Subcutaneous adipose tissue (tissue), 4 donors: Measurements from ENCODE around the gene CUL1. TPM values are rescaled to one million over a fixed set of nuclear protein-coding genes. Genes with fewer than 3 reads are reported as not detected.

Source experiments
- total RNA-seq, 4 donors: library from RNA; depleted of rRNA; stranded (reverse); fragments of >200 nt; gene quantifications; one replicate each; pipeline ENCODE4 v1.1.0, GENCODE V29; 2016
- TF ChIP-seq, protein P1 (sequence below): fragments of 450-650 bp; IDR thresholded peaks from one replicate; pipeline ENCODE4 v1.5.1; 2016; ENCODE audit warnings: low read depth, mild to moderate bottlenecking, control low read depth, antibody characterized with exemption, moderate library complexity

Gene CUL1
- total RNA-seq, 4 donors from 2014 or later = 54.1 to 66.4 (median 57.5) TPM

DNA sequence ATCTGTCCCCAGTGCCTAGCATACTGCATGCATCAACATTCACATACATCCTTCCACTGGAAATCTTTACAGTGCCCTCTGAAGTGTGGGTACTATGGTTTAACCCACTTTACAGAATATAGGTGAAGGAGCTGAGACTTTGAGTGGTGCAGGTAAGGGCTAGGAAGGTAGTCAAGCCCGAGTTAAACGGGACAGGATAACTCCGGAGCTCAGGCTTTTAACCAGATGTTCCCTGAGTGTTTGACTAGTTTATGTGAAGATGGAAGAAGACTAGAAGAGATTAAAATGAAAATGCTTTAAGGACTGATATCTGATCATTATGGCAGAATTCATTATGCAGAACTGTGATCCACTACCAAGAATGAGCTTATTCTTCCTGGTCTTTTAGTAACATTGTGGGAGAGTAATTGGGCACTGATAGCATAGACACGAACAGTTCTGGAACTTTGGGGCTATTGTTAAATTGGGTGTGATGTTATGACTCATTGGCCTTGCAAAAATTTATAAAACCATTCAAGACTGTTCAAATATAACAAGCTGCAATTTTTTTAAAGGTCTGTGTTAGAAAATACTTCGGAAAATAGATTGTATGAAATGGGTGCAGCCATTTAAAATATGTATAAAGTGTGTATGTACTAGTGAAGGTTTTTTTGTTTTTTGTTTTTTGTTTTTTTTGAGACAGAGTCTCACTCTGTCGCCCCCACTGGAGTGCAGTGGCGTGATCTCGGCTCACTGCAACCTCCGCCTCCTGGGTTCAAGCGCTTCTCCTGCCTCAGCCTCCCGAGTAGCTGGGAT, 4.4 kb downstream of the CUL1 start:
- TF ChIP-seq, protein P1, sequence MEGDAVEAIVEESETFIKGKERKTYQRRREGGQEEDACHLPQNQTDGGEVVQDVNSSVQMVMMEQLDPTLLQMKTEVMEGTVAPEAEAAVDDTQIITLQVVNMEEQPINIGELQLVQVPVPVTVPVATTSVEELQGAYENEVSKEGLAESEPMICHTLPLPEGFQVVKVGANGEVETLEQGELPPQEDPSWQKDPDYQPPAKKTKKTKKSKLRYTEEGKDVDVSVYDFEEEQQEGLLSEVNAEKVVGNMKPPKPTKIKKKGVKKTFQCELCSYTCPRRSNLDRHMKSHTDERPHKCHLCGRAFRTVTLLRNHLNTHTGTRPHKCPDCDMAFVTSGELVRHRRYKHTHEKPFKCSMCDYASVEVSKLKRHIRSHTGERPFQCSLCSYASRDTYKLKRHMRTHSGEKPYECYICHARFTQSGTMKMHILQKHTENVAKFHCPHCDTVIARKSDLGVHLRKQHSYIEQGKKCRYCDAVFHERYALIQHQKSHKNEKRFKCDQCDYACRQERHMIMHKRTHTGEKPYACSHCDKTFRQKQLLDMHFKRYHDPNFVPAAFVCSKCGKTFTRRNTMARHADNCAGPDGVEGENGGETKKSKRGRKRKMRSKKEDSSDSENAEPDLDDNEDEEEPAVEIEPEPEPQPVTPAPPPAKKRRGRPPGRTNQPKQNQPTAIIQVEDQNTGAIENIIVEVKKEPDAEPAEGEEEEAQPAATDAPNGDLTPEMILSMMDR = no peak

DNA sequence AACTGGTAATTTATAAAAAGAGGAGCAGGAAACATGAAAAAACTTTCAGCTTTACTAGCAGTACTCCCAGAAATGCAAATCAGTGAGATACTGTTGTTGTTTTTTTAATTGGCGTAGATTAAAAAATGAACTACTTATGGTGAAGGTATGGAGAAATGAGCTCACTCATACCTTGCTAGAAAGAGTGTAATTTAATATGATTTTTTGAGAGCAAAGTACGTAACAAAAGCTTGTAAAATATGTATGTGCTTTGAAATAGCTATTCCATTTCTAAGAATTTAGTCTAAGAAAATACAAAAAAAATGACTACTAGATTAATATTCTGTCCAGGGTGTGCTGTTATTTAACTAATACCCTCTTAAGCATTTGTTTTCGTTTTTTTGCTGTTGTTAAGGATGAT, 5.5 kb downstream of the CUL1 start:
- TF ChIP-seq, protein P1 = no peak

DNA sequence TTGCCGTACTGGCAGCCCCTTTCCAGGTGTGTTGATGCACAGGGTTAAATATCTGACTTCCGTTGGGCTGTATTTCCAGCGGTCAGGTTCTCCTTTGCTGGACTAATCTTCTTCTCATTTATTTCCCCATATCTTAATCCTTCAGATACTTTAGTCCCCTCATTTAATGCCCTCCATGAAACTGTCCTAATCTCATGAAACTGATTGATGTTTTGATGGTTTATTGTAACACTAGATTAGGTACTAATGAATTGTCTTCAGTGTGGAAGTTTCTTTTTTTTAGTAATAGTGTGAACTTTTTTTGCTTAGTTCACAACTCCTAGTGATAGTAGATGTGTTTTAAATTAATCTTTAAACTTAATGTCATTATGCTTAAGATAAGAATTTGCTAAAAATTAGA, 6.3 kb downstream of the CUL1 start:
- TF ChIP-seq, protein P1 = no peak

DNA sequence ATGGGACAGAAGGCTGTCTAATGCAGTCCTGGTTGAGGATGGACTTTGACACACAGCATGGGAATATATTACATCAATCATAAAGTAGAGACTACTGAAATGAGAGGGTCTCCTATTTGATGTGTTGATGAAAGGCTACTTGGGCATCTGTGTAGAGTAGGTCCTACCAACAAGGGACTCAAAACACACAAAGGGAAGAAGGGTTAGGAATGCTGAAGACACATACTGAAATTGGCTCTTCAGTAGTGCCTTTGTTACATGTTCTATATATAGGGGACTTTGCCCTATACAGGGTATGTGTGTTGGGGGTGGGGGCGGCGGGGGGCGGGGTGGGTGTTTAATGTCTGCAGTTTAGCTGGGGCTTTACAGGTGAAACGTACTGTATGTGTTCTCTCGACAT, 7.7 kb downstream of the CUL1 start:
- TF ChIP-seq, protein P1 = no peak

DNA sequence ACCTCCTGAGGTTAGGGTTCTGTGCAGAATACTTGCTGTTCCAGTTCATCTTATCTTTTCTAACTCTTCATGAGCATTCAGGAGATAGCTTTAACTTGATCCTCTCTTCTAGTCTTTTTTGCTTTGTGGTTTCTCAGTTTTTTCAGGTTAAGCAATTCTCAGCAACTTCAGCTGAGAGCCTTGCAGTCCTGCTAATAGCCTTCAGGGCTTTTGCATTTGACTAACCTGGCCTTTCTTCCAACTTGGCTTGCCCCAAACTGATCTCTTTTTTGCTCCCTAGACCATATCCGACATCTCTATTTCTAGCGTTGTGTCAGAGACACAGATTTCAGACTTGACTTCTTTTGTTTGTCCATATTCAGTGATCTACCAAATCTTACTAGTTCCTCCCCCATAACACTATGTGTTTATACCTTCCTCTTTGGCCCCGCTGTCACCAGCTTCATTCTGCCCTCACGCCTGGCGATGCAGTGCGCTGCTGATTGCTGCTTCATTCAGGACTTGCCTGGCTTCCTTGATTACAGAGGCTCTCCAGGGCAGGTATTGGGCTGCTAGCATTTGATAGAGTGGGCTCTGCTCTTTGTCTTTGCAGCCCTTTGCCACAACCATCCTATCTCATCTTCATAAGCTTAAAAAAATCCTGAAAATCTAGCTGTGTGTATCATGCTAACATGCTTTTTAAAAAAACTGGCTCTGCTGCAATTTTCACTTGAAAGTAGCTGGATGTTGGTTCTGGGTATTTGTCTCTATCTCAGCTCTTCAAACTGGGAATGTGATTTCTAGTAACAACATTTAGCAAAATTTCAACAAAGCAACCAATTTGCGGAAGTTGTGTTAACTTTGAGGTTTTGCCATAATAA, 9.6 kb downstream of the CUL1 start:
- TF ChIP-seq, protein P1 = no peak

DNA sequence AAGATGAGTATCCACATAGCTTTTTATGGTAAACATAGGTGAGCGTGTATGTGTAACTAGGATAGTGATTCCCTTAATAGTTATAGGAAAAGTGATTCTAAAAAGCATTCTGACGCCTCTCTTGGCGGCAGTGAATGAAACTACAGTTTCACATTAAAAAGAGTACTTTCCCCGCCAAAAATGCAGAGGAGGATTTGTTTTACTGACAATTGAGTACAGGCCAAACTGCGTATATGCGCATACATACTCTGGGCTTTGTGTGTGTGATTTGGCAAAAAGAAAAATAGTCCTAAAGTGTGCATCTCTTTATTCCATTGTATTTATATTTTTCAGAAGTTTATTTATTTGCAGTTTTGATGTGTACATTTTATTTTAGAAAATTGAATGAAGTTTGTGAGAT, 10.3 kb downstream of the CUL1 start:
- TF ChIP-seq, protein P1 = no peak
